GM19397 (cell line): ENCODE data around the gene THSD7A.

ENCODE experiments used
- ATAC-seq: cut with Tn5 transposase; IDR thresholded peaks from one replicate; pipeline ENCODE4 v1.9.1; 2021; ENCODE audit warnings: mild to moderate bottlenecking, moderate library complexity; ENCODE audit not compliant: unreplicated experiment

THSD7A gene

DNA sequence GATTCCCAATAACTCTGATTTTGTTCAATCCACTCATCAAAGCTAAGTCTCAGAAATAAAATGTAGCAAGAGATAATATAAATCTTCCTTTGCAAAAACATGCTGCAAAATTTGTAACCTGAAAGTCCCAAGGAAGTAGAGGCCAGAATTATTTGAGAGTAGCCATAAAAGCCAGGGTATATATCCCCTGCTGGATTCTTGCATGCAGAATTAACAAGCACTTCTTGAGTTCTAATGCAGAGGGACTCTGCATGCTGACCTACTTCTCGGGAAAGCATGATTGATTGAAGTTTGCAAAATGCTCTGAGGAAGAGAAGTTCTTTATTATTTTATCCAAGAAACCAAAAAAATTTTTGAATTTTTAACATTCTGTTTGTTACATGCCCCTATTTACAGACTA lies 121.6 kb downstream of the THSD7A start:
- no peak for ATAC-seq

DNA sequence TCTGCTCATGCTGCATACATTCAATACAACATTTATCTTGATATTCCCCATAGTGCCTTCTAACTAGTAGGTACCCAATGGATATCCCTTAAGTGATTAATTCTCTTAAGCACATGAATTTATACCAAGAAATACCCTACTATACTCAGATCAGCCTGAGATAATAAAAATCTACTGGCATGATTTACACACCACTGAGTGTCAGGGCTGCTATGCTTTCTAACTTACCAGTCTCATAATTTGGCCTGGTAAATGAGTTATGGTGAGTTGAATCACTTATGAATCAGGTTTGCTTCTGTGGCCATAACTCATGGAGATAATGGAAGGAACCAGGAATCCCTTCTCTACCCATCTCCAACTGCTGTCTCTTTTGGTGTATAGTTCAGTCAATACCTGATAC lies 122.8 kb downstream of the THSD7A start:
- no peak for ATAC-seq

DNA sequence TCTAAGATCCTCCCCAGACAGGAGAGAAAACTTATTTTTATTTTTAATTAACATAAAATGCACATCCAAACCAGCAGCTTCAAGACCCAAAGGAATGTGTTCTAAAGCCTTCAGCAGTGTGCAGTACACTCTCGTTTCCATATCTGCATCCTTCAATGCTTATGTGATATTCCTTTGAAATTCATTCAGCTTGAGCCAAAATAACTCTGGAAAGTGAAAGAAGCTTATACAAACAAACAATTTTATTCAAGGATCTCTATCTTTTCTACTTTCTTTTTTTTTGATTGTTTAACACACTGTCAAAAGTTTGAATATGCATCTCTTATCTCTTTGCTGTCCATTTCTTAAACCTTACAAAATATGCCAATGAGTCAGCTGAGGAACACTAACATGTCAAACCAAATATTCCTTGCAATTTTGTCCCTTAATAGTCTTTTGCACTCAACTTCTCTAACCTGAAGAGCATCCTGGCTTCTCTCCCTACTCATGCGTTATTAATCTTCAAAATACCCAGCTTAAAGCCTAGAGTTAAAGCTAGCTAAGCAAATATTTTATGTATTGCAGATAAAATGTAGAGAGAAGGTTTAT lies 124.3 kb downstream of the THSD7A start:
- ATAC-seq, result no peak

DNA sequence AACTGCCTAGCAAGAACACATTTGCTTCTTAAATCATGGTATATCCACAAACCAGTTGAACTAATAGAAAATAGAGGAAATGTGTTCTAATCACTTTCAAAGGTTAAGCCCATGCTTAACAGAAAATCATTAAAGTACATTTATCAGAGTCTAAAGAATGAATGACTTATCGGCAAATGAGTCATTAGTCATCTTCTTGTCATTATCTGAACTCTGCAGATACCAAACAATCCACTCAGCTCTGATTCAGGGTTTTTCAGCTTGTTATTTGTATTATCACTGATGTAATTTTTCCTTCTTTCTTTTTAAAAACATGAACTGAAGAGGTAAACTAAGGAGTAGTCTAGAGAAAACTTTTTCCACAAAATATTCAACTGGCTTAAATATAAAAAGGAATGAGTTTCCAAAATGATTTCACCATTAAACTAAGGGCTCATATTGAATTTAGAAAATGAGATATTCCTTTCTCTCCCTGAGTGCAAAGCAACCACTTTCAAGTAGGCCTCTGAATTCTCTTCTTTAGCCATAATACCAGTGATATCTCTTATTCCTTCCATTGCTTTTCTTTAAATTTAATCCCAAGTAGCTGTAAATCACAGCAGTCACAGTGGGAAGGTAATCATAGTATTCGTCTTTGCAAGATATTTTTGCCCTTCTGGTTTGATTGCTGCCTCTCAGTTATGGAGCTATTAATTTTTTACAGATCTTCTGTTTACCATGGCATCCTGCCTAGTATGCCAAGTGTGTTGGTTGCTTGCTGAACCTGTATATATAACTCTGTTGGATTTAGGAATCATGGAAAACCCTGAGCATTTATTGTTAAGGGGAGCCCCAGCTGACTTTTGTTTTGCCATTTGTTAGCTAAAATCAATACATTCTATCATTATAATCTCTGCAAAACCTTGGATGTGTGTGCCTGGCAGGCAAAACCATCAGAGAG lies 125.1 kb downstream of the THSD7A start:
- no peak for ATAC-seq

DNA sequence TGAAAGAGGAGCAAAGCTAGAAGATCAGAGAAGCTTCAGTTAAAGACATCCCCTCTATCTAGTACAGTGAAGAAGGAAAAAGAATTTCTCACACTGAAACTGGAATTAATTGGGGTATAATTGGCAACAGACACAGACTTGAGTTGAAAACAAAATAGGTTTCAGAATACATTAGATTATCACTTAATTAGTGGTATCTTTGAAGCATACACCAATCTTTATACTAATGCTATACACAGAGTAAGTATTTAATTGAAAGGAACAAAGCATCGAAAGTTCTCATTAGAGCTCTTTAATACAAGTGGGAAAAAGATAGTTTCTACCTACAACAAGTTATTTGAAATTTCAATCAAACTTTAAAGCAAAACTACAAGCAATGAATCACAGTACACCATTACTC lies 128.2 kb downstream of the THSD7A start:
- ATAC-seq, result no peak

DNA sequence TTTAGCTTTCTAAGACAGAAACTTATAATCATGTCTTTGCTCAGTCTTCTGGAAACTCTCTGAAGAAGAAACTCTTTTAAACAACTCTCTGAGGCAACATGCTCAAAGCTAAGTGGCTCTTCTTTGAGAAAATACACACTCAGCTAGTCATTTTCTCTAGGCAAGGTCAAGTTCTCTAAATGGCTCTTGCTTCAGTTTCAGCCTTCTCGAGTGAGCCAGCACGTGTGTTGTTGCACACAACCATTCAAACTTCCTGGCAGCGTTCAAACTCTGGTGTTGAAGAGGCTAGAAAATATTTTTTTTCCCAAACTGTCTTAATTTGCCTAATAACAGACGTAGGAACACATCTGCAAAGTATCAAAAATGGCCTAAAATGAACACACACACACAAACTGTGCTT lies 129.1 kb downstream of the THSD7A start:
- ATAC-seq, result no peak

DNA sequence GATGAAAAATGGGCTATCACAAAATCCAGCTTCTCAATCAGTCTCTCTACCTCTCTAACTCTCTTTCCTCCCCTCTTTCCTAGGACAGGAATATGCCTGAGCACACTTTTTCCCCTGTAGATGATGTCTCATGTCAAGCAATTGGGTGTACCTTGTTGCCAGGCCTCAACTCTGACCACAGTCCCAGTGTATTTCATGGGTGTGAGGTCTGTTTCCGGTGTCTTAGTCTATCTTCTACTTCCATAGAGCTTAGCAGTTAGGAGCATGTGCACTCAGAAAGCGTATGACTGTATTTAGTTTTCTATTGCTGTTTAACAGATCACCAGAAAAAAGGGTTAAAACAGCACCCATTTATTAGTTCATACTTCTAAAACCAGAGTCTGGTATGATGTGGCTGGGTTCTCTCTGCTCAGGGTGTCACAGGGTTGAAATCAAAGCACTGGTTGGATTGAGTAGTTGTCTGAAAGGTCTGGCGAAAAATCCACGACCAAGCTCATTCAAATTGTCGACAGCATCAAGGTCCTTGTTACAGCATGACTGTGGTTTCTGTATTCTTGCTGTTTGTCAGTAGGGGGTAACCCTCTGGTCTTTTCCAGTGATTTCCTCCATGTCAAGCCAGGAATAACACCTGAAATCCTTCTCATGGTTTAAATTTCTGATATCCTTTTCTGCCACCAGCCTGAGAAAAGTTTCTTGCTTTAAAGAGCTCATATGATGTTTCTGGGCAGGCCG lies 130.0 kb downstream of the THSD7A start:
- no peak for ATAC-seq

DNA sequence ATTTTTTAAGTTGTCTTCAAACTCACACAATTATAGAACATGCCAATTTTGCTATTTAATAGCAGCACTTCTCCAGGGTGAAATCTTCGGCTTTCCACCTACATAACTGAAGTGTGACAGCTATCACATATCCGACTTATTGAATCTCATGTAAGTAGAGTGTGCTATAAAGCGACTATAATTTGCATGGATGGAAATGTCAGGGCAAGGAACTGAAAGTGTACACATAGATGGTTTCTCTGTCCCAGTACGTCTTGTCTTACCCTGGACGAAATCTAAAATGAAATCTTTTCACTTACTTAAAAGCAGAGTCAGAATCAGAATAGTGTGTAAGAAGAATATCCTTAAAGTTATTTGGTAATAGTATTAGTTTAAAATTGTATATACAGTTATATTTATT lies 132.3 kb downstream of the THSD7A start:
- no peak for ATAC-seq

DNA sequence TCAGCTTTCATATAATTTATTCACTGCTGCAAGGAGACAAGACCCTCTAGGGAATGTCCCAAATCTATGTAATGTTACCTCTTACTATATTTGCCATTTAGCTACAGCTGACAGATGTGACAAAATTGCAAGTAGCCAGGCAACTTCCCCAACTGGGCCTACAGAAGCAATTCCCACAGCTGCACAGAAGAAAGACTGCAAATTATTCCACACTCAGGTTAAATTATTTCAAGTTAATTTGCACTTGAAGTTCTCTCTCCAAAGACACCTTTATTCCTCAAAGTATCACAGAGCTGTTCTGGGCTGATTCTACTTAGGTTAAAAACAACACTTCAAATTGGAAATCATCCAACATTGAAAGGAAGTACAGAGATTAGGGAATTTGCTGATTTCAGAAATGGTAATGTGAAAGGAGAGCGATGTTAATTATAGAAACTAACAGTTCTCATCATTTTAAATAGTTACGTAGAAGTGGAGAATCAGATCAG lies 133.6 kb downstream of the THSD7A start:
- no peak for ATAC-seq

DNA sequence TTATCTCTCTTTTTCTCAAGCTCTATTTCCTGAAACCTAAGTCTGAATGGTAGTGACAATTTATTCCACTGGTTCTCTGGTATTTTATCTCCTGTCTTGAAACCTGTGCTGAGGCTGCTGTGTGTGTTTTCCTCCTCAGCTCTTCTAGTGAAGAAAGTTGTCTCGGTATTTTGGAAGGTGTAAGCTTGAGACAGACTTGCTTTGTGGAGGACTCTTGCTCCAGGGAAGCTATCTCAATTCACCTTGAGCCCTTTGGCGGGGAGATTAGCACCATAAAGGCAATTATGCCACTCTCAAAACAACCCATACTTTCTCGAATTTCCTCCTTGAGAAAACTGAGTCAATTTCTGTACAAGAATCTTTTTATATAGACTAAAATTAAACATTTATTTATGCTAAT lies 141.6 kb downstream of the THSD7A start:
- ATAC-seq, result no peak

DNA sequence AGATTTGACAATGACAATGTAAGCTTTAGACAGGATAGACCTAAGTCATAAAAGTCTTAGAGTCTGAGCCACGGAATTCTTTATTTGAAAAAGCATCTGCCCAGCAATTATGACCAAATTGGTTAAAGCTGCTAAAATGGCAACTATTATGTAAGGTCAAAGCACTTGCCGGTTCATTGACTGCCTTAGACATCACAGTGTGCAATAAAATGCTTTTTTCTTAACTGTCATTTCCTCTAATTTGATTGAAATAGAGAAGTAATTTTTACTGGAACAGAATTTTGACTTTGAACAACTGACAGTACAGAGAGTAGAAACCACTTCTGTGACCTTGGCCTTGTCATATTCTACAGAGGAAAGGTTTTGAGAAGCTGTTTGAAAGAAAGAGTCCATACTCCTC lies 142.9 kb downstream of the THSD7A start:
- ATAC-seq, result no peak

DNA sequence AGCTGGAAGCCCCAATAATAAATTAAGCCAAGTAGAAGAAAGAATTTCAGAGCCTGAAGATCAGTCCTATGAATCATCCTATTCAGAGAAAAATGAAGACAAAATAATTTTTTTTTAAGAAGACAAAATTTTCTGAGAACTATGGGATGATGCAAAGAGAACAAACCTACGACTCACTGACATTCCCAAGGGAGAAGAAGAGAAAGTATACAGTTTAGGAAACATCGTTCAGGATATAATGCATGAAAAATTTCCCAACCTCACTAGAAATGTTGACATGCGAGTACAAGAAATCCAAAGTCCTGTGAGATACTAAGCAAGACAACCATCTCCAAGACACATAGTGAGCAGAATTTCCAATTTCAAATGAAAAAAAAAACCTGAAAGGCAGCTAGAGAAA lies 150.5 kb downstream of the THSD7A start:
- ATAC-seq, result no peak

DNA sequence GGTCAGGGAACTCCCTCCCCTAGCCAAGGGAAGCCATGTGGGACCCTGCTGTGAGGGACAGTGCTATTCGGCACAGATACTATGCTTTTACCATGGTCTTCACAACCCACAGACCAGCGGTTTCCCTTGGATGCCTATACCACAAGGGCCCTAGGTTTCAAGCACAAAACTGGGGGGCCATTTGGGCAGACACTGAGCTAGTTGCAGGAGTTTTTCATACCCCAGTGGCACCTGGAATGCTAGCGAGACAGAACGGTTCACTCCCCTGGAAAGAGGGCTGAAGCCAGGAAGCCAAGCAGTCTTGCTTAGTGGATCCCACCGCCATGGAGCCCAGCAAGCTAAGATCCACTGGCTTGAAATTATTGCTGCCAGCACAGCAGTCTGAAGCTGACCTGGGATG lies 156.8 kb downstream of the THSD7A start:
- no peak for ATAC-seq

DNA sequence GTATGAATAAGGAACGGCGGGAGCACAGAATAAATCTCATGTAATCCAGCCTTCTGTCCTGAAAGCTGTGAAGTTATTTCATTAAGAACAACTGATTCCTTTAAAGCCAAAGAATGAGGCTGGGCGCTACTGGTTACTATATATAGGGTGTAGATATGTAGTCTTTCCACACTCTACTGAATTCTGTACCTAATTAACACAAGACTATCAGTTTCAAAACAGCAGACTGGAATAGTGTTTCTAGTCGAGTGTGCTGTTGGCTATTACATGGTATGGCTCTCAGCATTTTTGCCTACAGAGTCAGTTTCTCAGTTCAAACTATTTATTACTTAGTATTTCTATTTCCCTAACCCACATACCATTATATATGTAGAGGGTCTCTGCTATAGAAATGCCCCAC lies 163.3 kb downstream of the THSD7A start:
- ATAC-seq, result no peak

DNA sequence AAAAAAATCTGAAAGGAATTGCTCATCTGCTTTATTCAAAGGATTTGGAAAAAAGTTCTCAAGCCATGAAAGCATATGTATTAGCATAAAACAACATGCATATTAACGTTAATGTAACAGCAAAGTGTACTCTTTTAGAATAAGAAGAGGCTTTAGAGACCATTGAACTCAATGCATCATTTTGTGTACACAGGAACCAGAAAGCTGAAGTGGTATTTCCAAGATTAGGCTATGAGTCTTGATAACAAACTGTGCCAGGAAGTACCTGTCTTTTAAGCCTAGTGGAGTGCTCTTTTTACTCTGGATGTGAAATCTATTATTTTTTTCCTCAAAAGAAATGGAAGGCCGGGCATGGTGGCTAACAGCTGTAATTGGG lies 164.2 kb downstream of the THSD7A start:
- ATAC-seq, result no peak

DNA sequence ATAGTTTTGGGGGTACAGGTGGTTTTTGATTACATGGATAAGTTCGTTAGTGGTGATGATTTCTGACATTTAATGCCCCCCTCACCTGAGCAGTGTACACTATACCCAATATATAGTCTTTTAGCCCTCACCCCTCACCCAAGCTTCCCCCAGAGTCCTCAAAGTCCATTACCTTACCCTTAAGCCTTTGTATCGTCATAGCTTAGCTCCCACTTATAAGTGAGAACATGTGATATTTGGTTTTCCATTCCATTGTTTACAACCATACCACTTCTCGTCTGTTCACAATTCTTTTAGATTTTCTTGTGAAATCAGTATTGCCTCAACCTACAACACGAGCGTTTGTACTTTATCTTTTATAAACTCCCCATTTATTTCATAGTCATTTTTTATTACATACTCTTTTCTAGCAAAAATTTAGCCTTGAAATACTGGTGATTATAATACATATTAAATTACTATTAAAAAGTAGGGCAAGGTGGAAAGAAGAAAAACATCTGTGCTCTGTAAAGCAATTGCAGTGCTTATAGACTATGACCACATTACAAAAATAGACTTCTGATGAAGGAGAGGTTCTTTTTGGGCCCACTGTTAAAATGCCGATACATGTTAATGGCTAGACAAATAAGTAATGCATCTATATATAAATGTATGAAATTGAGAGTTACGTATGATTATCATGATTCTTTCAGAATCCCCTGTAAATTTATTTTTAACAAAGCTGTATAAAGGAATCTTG lies 164.8 kb downstream of the THSD7A start:
- no peak for ATAC-seq

DNA sequence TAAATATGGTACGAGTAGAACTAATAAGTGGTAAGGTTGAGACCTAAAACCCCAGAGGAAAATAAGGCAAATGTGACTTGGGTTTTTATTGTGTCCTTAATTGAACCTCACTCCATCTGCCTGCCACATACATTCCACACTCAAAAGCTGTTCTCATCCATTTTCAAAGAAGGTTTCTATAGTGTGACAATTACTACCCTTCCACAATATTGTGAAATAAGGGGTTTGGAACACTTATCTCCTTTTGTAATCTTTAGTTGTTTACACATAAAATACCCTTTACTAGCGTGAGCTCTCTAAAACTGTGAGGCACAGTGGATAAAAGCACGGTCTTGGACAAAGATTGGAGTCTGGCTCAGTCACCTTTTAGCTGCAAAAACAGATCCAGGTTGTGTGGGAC lies 166.6 kb downstream of the THSD7A start:
- ATAC-seq, result no peak

DNA sequence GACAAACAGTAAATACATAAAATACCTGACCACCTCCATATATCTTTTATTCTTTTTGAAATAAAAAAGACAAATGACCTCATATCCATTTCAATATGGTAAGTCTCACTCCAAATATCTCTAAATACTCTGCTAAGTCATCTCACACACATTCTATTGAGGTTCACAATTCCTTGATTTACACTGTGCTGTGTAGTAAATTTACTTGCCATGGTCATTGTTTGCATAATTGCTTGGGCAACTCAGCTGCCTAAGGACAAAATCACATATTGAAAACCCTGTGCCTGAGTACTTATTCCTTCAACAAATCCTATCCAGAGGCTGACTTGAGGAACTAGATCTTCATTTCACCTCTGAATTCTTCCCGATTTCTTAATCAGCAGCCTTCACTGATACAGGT lies 176.4 kb downstream of the THSD7A start:
- ATAC-seq, result no peak

DNA sequence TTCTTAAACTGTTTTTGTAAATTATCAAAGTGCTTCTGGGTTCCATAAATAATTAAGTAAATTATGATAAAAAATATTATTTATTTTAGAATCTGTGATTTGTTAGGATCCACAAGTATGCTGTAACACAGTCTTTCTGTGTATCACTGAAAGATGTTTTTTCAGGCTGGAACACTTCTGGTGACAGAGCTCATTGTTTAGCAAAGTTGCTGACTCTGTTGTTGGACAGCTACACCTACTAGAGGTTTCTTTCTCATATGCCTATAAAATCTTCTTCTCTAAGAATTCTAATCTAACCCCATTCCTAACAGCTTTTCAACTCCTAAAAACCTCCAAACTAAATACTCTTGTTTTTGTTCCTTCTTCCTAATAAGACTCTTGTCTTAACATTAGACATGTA lies 176.8 kb downstream of the THSD7A start:
- ATAC-seq, result no peak

DNA sequence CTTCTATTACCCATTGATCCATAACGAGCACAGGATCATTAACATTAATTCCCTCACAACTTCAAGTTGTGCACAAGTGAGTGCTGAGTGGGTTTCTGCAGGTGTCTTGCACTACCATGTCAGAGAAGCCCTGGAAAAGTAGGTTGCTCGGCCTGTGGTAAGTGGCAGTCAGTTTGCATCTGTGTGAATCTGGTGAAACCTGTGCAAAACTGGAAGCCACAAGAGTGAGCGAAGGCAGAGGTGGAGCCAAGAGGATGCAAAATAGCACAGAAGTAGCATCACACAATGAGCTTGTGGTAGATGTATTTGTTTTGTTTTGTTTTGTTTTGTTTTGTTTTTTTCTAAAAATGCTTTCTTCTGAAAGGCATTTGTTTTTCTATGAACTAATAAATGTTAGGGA lies 181.5 kb downstream of the THSD7A start:
- ATAC-seq, result no peak

DNA sequence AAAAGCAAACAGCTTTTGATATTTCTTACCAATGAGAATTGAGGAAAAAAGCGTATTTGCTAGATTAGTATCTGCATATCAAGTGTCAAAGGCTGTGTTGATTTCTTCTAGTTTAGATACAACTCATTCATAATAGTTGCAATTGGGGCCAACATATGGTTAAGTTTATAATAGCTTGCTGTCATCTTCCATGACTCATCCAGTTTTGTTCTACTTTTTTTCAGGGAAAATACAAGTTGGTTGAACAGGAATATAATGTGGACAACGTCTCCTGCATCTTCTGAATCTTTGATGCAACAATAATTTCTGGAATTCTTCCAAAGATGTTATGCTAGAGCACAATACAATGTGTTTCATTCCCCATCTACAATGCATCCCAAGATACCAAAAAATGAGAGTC lies 182.0 kb downstream of the THSD7A start:
- no peak for ATAC-seq
